OCI-LY3 (cell line): Measurements from ENCODE around the gene SLC66A2.

Experiments
- EZH2phosphoT487 ChIP-seq: fragments of 200-600 bp; shearing (Covaris generic); IDR thresholded peaks from 2 replicates; pipeline ENCODE4 v1.6.1; 2018; ENCODE audit warnings: antibody characterized with exemption, mixed run types, low read depth
- TF ChIP-seq, protein P1 (sequence below): fragments of 200-600, 300-600 bp; sonication (generic); IDR thresholded peaks from 2 replicates; pipeline ENCODE4 v1.5.1; 2014; ENCODE audit warnings: antibody characterized with exemption, low read length, low read depth

DNA sequence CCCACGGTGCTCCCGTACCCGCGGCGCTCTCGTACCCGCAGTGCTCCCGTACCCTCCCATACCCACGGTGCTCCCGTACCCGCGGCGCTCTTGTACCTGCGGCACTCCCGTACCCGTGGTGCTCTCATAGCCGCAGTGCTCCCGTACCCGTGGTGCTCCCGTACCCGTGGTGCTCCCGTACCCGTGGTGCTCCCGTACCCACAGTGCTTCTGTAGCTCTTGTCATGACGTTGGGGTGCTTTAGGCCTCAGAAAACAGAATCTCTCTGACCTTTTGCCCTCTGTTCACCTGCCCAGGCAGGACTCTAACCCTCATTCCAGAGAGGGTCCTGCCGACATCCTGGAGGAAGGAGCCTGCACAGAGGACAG is 35.3 kb downstream of the SLC66A2 start:
- TF ChIP-seq, protein P1, sequence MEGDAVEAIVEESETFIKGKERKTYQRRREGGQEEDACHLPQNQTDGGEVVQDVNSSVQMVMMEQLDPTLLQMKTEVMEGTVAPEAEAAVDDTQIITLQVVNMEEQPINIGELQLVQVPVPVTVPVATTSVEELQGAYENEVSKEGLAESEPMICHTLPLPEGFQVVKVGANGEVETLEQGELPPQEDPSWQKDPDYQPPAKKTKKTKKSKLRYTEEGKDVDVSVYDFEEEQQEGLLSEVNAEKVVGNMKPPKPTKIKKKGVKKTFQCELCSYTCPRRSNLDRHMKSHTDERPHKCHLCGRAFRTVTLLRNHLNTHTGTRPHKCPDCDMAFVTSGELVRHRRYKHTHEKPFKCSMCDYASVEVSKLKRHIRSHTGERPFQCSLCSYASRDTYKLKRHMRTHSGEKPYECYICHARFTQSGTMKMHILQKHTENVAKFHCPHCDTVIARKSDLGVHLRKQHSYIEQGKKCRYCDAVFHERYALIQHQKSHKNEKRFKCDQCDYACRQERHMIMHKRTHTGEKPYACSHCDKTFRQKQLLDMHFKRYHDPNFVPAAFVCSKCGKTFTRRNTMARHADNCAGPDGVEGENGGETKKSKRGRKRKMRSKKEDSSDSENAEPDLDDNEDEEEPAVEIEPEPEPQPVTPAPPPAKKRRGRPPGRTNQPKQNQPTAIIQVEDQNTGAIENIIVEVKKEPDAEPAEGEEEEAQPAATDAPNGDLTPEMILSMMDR: no peak
- TF ChIP-seq EZH2phosphoT487: no peak
